HG03196 (cell line): ENCODE data around the gene PGLYRP4.
"Not testable (repeated sequence)": the region's sequence is repeated elsewhere in the genome, so short reads cannot be mapped to it uniquely, and the experiment has no call there.

ENCODE experiments used
- ATAC-seq: cut with Tn5 transposase; IDR thresholded peaks from one replicate; pipeline ENCODE4 v1.9.1; 2021; ENCODE audit not compliant: unreplicated experiment

The PGLYRP4 gene

DNA sequence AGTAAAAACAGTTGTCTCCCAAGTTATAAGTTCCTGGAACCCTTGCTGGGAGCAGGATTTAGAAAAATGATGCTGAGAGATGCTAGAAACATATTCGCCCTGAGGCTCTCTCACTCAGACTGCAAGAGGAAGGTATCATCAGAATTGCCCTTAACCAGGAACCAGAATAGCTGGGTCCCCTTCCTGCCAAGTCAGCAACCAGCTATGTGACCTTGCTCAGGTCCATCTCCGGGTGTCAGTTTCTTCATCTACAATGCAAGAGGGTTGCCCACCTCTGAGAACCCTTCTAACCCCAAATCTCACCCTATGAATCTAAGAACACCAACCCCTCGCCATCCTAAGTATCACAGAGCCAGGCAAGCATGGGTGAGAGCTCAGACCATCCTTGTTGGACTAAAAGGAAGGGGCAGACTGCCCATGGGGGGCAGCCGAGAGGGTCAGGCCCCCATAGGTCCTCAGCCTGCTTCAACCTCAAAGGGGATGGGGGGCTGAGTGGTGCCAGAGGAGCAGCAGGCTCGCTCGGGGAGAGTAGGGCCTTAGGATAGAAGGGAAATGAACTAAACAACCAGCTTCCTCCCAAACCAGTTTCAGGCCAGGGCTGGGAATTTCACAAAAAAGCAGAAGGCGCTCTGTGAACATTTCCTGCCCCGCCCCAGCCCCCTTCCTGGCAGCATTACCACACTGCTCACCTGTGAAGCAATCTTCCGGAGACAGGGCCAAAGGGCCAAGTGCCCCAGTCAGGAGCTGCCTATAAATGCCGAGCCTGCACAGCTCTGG is 8.6 kb upstream of the PGLYRP4 start:
- no peak for ATAC-seq

DNA sequence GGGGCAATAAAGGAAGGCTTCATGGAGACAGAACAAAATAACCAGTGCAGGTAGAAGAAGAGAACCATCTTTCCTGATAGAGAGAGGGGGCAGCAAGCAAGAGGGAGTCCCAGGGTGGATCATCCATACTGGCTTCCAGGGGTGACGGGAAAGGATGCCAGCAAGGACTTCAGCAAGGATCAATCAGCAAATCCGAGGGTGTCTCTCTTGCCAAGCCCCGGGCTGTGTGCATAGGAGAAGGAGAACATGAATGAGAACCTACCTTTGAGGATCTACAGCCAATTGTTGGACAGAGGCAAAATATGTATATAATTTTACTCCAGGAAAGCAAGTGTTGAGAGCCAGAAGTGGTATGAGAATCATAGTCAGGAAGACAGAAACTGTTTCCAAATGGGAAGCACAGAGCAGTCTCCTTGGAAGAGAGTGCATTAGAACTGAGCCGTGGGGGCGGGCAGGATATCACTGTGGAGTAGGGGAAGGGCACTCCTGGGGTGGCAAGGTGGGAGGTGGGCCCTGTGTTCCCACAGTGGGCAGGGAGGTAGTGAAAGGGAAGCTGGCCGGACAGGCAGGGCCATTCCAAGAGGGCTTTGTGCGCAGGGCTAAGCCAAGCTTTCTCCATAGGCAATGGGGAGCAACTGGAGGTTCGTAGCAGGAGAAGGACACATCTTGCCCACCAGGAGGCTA is 7.9 kb upstream of the PGLYRP4 start:
- no peak for ATAC-seq

DNA sequence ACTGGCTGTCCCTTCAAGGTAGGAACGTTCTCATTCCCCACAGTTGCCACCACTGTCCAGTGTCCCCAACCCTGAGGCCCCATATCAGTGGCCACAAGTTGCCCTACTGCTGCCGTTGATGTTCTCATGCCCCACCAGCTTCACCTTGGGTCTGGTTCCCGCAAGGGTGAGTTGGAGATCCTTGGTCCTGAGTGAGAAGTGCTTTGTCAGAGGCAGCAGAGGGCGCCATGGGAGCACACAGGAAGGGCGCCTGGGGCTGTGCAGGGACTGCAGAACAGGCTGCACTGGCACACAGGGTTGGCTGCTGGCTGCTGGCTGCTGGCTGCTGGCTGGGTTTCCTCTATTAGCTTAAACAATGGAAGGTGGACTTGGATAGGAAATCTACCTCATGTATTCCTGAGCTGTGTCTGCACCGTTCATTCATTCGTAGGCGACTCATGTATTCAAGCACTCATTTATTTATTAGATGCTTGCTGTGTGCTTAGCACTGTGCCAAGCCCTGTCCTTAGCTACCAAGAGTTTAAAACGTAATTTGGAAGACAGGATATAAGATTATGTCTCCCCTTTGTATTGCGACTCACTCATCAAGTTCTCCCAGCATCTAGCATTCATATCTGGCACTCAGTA is 6.9 kb upstream of the PGLYRP4 start:
- no peak for ATAC-seq

DNA sequence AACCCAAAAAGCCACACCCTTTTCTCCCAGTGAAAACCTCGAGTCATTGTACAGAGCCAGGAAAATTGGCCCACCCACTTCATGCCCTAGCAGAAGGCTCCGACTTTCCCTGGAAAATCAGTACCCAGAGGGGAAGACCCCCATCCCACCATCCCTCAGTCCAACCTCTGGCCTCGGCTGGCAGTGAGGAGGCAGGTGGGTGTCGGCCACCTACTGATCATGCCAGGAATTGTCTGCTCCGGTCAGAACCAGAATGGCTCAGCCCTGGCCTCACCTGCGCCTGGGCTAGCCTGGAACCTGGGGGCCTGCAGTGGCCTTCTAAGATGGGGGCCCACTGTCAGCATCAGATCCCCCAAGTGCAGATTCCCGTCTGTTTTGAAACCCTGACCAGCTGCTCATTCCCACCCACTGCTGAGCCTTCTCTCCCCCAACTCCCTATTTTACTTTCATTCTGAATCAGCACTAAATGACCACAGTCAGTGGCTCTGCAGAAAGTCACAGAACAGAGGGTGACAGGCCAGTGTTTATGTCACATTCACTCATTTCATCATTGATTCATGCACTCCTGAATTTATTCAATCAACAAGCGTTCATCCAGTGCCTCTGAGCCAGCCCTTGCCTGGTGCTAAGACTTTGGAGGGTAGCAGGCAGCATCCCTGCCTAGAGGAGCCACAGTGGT is 6.0 kb upstream of the PGLYRP4 start:
- no peak for ATAC-seq

DNA sequence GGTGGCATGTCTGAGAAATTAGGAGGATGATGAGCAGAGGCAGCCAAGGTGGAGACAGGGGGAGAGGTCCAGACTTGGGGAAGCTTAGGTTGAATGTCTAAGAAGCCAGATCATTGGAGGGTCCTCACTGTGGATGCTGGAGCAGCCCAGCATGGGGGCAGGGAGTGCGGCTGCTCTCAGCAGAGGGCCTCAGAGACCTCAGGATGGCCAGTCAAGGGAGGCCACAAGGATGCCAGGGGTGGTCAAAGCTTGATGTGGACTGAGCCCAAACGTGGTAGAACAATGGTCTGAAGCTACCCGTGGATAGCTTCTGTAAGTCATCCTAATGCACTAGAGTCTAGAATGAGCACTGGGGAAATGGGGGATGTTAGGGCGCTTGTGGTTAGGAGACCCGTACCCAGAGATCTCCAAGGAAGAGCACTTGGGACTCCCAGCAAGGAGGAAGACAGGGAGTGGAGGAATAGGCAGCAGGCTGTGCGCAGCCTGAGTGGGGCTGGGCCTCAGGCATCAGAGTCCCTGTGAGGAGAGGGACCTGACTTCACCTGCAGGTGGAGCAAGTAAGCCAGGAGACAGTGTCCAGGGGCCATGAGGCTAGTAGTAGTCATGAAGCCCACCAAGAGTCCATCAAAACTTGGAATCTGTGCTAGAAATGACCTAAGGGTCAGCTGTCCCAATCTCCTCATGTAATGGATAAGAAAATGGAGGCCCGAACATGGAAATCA is 4.7 kb upstream of the PGLYRP4 start:
- ATAC-seq: no peak

DNA sequence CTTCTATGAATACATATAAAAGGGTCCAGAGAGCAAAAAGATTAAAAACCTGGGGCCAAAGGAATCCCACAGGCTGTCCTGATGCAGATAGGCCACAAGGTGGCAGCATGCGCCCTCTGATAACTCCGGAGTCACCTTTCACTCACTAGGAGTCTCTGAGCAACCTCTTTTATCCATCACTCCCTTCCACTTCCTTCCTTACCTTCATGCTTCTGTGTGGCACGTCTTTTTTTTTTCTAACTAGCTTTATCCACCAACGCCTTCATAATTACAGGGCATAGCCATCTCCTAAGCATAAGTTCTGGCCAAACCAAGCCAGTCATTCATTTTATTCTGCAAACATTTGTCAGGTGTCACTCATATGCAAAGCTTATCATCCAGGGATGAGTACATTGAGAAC is 3.9 kb upstream of the PGLYRP4 start:
- no peak for ATAC-seq

DNA sequence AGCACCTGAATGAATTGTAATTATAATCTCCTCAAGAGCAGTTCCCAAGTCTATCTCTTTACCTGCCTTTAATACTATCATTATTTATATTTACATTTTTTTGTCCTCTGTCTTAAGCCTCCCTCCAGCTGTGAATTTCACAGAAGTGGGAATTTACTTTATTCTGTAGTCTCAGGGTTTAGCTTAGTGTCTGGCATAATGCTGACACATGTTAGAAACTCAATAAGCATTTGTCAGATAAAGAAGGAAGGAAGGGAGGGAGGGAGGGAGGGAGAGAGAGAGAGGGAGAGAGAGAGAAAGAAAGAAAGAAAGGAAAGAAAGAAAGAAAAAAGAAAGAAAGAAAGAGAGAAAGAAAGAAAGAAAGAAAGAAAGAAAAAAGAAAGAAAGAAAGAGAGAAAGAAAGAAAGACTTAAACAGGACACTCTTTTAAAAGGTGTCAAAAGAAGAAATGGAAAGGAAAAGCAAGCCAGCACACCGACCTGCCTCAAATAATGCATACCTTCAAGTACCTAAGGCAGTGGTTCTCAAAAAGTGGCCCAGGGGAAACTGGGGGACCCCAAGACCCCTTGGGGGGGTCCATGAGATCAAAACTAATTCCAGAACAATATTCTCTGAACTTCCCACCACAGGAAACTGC is 1.8 kb upstream of the PGLYRP4 start:
- ATAC-seq: no peak

DNA sequence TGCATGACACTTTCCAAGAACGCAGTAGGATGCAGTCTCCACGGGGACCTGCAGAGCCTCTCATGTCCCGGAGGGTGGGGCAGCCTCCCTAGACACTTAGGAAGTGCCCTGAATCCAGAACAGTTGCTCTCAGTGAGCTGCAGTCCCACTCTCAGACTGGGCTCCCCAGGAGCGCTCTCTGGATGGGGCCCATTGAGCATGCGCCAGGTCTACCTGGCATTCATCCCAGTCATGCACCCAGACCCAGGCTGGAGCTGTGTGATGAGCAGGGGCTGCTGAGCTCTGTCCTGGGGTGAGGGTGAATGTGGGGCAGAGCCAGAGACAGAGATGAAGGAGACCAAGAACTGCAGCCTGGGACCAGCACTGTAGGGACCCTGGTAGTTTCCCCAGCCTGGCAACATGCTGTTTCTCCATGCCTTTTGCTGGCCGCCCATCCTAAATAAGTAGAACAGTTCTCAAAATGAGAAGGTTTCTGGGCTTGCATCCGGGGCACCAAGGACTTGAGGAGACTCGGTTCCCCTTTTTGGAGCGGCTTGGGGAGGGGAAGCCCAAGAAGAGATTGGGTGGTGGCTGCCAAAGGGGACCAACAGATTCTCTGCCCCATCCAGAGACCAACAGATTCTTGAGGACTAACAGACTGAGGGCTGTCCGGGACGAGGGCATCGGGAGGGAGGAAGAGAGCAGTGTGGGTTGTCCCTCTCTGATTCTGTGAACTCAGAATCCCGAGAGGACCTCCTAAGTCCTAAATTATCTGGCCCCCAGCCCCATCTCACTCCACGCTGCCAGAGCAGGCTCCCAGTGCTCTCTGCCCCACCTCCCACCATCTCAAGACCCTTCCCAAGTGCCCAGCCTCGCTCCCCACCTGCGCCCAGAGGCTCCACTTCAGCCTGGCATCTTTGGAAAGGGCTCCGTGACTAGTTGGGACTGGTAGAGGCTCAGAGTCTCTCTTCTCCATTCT is 1.0 kb upstream of the PGLYRP4 start:
- no peak for ATAC-seq

DNA sequence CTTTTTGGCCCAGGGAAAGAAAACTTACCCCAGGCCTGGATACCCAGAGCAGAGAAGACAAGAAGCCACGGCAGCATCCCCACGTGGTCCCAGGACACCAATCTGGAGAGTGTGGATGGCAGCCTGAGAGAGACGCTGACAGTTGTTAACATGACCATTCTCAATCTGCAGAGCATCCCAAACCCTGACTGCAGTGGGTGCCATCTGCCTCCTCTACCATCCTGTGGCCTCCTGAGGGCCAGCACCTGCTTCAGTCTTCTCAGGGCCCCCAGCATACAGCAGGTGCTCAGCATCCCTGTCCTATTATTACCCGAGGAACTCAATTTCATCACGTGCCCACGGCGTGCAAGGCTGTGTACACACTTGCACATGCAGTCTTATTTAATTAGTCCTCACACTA is 785 bp downstream of the PGLYRP4 start:
- ATAC-seq: no peak

DNA sequence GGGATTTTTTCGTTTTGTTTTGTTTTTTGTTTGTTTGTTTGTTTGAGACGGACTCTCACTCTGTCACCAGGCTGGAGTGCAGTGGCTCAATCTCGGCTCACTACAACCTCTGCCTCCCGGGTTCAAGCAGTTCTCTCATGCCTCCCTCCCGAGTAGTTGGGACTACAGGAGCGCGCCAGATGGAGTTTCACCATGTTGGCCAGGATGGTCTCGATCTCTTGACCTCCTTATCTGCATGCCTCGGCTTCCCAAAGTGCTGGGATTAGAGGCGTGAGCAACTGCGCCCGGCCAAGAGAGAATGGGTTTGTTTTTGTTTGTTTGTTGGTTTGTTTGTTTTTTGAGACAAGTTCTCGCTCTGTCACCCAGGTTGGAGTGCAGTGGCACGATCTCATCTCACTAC is 1.6 kb downstream of the PGLYRP4 start:
- ATAC-seq: not testable (repeated sequence)

DNA sequence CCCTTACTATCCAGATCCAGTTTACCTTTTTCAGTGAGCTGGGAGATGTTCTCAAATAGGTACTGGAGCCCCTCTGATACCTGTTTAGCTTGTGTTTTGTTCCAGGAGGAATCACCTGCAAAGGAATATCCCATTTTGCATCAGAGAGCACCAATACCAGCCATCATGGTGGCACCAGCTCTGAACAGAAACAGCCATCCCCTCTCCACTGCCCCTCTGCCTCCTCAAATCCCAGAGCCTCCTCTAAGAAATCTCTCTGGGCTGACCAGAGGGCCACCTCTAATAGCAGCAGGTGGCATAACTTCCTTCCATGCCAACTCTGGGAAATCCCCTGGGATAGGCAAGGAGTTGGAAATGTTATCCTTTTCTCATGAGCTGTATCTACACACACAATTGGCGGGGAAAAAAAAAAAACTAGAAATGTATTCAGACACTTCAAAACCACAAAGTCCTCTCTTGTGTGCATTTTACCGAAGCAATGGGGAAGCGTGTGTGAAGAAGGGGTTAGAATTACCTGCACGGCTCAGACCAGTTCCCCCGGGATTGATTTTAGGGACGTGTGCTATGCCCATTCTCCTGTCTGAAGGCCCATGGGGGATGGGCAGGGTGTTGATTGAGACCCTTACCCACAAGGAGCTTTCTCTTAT is 2.4 kb downstream of the PGLYRP4 start:
- no peak for ATAC-seq

DNA sequence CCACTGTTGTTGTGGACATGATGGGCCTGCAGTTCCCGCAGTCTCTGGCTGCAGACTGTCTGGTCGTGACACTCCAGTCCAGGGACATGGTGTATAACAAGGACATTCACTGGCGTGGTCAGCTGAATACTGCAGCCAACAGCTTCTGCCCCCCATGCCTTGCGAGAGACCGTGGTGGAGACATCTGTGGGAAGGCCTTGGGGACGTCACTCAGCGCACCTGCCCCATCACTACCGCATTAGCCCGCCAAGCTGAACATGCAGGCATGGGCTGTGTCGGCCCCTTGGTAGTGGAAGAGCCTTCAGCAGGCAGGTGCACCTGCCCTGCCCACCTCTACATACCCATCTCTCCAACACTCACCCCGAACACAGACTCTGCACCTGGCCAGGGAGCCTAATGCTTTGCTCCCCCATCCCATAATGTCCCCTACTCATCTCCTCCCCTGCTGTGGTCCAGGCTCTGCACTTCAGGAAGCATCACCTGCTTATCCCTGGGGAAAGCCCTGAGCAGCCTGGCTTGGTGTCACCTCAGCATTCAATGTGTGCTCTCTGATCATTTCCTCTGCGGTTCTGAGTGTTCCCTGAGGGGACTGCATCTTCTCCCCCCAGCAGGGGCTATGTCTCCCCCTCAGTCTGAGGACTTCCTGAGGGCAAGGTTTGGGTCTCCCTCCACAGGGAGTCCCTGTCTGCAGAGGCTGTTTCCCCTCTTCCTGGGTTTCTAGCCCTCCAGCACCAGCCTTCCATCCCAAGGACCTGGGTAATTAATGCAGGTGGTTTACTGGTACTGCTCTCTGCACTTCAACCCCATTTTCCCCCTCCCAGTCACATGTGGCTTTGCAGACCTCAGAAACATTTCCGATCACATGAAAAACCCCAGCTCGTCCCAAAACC is 3.2 kb downstream of the PGLYRP4 start:
- ATAC-seq: no peak

DNA sequence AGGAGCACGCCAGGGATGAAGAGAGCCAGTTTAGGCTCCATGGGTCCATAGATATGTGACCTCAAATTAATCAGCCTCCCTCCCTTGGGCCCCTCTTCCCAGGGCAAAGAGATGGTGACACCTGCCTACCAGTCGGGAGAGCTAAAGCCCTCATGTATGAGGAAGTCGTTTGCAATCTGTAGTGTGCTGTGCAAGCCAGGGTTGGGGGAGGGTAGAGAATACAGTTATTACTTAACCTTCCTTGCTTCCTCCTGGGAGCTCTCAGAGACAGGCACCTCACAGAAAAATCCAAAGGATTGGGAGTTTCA is 4.0 kb downstream of the PGLYRP4 start:
- ATAC-seq: no peak

DNA sequence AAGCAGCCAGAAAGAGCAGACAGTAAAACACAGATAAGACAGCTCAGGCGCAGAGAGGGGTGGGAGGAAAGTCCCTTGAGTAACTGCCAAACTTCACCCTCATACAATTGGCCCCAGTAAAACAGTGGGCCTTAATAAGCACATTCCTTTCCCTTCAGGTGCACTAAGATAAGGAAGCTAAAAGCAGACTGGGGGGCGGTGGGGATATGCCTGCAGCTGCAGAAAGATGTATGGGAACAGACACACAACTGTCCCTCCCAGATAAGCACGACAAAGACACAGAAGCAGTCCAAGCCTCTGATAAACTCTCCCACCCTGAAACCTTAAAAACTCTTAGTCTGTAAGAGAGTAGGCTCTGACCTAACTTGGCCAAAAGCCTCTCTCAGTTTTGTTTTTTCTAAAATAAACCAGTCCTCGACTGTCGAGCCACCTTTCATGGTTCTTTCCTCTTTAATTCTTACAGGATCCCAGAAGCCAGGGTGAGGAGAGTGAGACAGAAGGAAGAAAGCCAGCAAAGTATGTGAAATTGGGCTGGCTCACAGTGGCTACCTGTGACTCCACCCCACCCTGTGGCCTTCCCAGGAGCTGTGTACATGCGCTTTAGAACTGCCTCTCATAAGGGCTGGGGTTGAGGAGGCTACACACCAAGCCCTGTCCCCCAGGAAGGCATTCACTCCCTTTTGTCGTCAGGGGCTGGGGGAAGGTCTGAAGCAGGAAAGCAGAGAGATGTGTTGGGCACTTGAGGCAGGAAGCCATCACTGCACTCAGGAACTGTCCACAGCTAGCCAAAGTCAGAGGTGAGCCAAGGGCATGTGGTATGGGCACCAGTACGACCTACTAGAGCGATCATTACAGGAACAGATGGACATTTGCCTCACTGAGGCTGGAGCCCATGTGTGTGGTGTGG is 4.6 kb downstream of the PGLYRP4 start:
- no peak for ATAC-seq

DNA sequence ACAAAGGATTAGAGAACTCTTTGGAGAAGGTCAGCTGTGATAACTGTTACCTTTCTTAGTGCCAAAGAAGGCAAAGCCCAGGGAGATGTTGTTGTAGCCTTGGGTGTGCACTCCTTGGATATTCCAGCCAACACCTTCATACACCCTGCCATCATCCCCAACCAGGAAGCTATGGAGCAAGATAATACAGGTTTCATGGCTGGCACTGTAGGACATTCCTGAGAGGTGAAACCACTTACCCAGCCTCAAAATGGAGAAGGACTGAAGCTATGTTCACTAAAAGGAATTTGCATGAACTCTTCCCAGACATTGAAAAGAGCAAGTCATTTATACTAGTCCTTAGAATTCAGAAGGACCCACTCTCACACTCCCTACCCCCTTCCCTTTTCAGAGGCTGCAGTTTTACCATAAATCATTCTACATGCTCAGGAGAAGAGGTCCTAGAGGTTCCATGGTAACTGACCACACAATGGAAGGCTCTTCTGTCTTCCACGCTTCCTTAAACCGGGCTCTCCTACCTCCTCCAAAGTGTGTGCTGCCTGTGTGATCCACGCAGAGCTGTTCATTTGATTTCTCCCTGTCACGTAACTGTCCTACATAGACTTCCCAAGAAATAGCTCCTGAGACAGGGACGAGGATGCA is 5.5 kb downstream of the PGLYRP4 start:
- ATAC-seq: no peak

DNA sequence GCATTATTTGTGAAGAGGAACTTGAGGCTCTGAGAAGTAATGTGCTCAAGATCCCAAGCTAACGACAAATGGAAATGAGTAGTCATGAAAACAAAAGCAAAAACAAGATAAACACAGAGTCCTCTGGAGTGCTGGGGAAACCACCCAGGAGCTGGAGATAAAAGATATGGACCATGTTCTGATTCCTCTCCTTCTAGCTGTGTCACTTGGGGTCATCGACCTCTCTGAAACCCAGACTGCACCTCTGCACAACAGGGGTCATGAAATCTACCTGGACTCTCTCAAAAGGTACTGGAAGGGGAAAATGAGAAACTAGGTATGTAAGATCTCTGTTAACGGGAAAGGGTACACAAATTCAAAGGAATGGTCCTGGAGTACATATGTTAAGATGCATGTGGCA is 6.5 kb downstream of the PGLYRP4 start:
- ATAC-seq: no peak
